ENCODE data around the gene GGNBP2.

The GGNBP2 gene

GRCh38 chr17:36590082-36590481 is 45.4 kb downstream of the GGNBP2 start:
- TF ChIP-seq EZH2phosphoT487 (IDR thresholded peaks at IDR 0.05; ENCODE audit: borderline replicate concordance) (no peak), CTCF (conservative IDR thresholded peaks at IDR 0.05; ENCODE audit: low read length) (no peak)
- no peaks in the 10 kb centered on the region for H3K9me3 ChIP-seq (ENCODE audit: insufficient read depth, low read depth, low read length)
- no peak overlapping the region for H2AFZ ChIP-seq (ENCODE audit: low read length)
- peaks cover 4% of the 10 kb centered on the region for H3K4me1 ChIP-seq (ENCODE audit: insufficient read depth, low read length, poor library complexity, severe bottlenecking)
- H3F3A ChIP-seq (ENCODE audit: low read depth) = peaks cover 6% of the 10 kb centered on the region
- H3K4me3 ChIP-seq (ENCODE audit: low read length, poor library complexity, severe bottlenecking) = no peak overlapping the region
- H3K9me2 ChIP-seq (replicated peaks; ENCODE audit: low read depth, low read length) = no peaks in the 10 kb centered on the region
- no peaks in the 10 kb centered on the region for H3K27me3 ChIP-seq (ENCODE audit: insufficient read depth, low read length, poor library complexity, severe bottlenecking)
- no peak overlapping the region for H3K9ac ChIP-seq (ENCODE audit: low read depth, low read length, poor library complexity, severe bottlenecking)
- peaks cover 58% of the 10 kb centered on the region for H3K36me3 ChIP-seq (ENCODE audit: insufficient read depth, low read length)
- H4K20me1 ChIP-seq (ENCODE audit: insufficient read depth, low read length, poor library complexity, severe bottlenecking) = peaks cover 3% of the 10 kb centered on the region
- H3K79me2 ChIP-seq (ENCODE audit: insufficient read depth, low read length) = no peaks in the 10 kb centered on the region
- no peak overlapping the region for H3K4me2 ChIP-seq (ENCODE audit: low read depth, low read length, poor library complexity, severe bottlenecking)

GRCh38 chr17:36591434-36592315 is 47.0 kb downstream of the GGNBP2 start, which contains the start of gene DHRS11:
Gene DHRS11, plus strand, starts transcription at chr17:36591879. Its CDS starts 131 bp downstream, at chr17:36592010.
- H3F3A ChIP-seq (ENCODE audit: low read depth) = peaks cover 6% of the 10 kb centered on the region
- H3K9me3 ChIP-seq (ENCODE audit: insufficient read depth, low read depth, low read length) = no peaks in the 10 kb centered on the region
- no peaks in the 10 kb centered on the region for H3K9me2 ChIP-seq (replicated peaks; ENCODE audit: low read depth, low read length)
- H3K4me2 ChIP-seq (ENCODE audit: low read depth, low read length, poor library complexity, severe bottlenecking) = peak within 1 kb of the TSS; percentile 64
- H2AFZ ChIP-seq (ENCODE audit: low read length) = no peak within 1 kb of the TSS
- H3K9ac ChIP-seq (ENCODE audit: low read depth, low read length, poor library complexity, severe bottlenecking) = peak within 1 kb of the TSS; percentile 46
- H3K27me3 ChIP-seq (ENCODE audit: insufficient read depth, low read length, poor library complexity, severe bottlenecking) = no peaks in the 10 kb centered on the region
- peaks cover 4% of the 10 kb centered on the region for H3K4me1 ChIP-seq (ENCODE audit: insufficient read depth, low read length, poor library complexity, severe bottlenecking)
- TF ChIP-seq EZH2phosphoT487 (IDR thresholded peaks at IDR 0.05; ENCODE audit: borderline replicate concordance) (no peak), CTCF (conservative IDR thresholded peaks at IDR 0.05; ENCODE audit: low read length) (no peak)
- H3K4me3 ChIP-seq (ENCODE audit: low read length, poor library complexity, severe bottlenecking) = peak within 1 kb of the TSS; percentile 69
- H3K79me2 ChIP-seq (ENCODE audit: insufficient read depth, low read length) = no peaks in the 10 kb centered on the region
- peaks cover 3% of the 10 kb centered on the region for H4K20me1 ChIP-seq (ENCODE audit: insufficient read depth, low read length, poor library complexity, severe bottlenecking)
- peaks cover 43% of the 10 kb centered on the region for H3K36me3 ChIP-seq (ENCODE audit: insufficient read depth, low read length)

- H2AFZ ChIP-seq (ENCODE audit: low read length) = no peak overlapping the region
- H3K4me3 ChIP-seq (ENCODE audit: low read length, poor library complexity, severe bottlenecking) = peak overlapping the region; percentile 69
- TF ChIP-seq EZH2phosphoT487 (IDR thresholded peaks at IDR 0.05; ENCODE audit: borderline replicate concordance) (no peak), CTCF (conservative IDR thresholded peaks at IDR 0.05; ENCODE audit: low read length) (no peak)
Measured at GRCh38 chr17:36592316-36592715, 47.6 kb downstream of the GGNBP2 start.

More at GRCh38 chr17:36592316-36592715, 47.6 kb downstream of the GGNBP2 start:
- H3K79me2 ChIP-seq (ENCODE audit: insufficient read depth, low read length) = no peaks in the 10 kb centered on the region
- no peaks in the 10 kb centered on the region for H3K9me3 ChIP-seq (ENCODE audit: insufficient read depth, low read depth, low read length)
- H3K9ac ChIP-seq (ENCODE audit: low read depth, low read length, poor library complexity, severe bottlenecking) = peak overlapping the region; percentile 46
- H3K36me3 ChIP-seq (ENCODE audit: insufficient read depth, low read length) = peaks cover 37% of the 10 kb centered on the region; the same call in 1 of the 2 replicates
- H3K4me2 ChIP-seq (ENCODE audit: low read depth, low read length, poor library complexity, severe bottlenecking) = peak overlapping the region; percentile 64
- H3F3A ChIP-seq (ENCODE audit: low read depth) = peaks cover 6% of the 10 kb centered on the region
- peaks cover 3% of the 10 kb centered on the region for H4K20me1 ChIP-seq (ENCODE audit: insufficient read depth, low read length, poor library complexity, severe bottlenecking)
- H3K4me1 ChIP-seq (ENCODE audit: insufficient read depth, low read length, poor library complexity, severe bottlenecking) = peaks cover 4% of the 10 kb centered on the region
- H3K27me3 ChIP-seq (ENCODE audit: insufficient read depth, low read length, poor library complexity, severe bottlenecking) = no peaks in the 10 kb centered on the region
- H3K9me2 ChIP-seq (replicated peaks; ENCODE audit: low read depth, low read length) = no peaks in the 10 kb centered on the region
